H1 (cell line): Measurements from ENCODE around the gene ADCY7. TPM values are rescaled to one million over a fixed set of nuclear protein-coding genes. Genes with fewer than 3 reads are reported as not detected.

Experiments
- CTCF ChIA-PET: fragments of 300-600 bp; sonication (Branson Sonifier 250); formaldehyde crosslinking; loops from one replicate; lab custom pipeline; 2021; ENCODE audit not compliant: partially characterized antibody; lab: Charles Lee
- POLR2A ChIA-PET: fragments of 300-600 bp; sonication (Branson Sonifier 250); formaldehyde crosslinking; loops from one replicate; lab custom pipeline; 2021; ENCODE audit warnings: inconsistent platforms; ENCODE audit not compliant: partially characterized antibody; lab: Charles Lee
- DNase-seq, 2 experiments: peaks; one replicate each; pipeline versions ENCODE4 v3.0.0 to v3.0.0-alpha.2; 2010 to 2022; ENCODE audit warnings: low spot score in 2 of 2, low read depth in 1 of 2, mixed read lengths in 1 of 2
- FAIRE-seq: peaks from 2 replicates; lab custom pipeline; 2011; peaks lifted over from hg19 to GRCh38; lab: Jason Lieb, UNC
- H2AFZ ChIP-seq: 2 replicates; pipeline ENCODE4 v1.8.1; 2012; ENCODE audit warnings: low read length, inconsistent platforms
- H2AK5ac ChIP-seq: 2 replicates; pipeline ENCODE4 v1.6.1; 2013; ENCODE audit warnings: low read depth, low read length
- H2BK120ac ChIP-seq: replicated peaks from 2 replicates; pipeline ENCODE3; 2013; ENCODE audit warnings: low read depth, low read length, inconsistent platforms
- H2BK12ac ChIP-seq: 2 replicates; pipeline ENCODE4 v1.6.1; 2013; ENCODE audit warnings: low read depth, low read length
- H2BK15ac ChIP-seq: 2 replicates; pipeline ENCODE4 v1.6.1; 2013; ENCODE audit warnings: low read length
- H2BK20ac ChIP-seq: 2 replicates; pipeline ENCODE4 v1.6.1; 2013; ENCODE audit warnings: low read length
- H2BK5ac ChIP-seq: 2 replicates; pipeline ENCODE4 v1.6.1; 2013; ENCODE audit warnings: low read depth, low read length
- H3K14ac ChIP-seq: 2 replicates; pipeline ENCODE4 v1.6.1; 2013; ENCODE audit warnings: inconsistent platforms; ENCODE audit not compliant: insufficient read length
- H3K18ac ChIP-seq: 2 replicates; pipeline ENCODE4 v1.6.1; 2013; ENCODE audit warnings: low read length; ENCODE audit errors: extremely low read depth
- H3K23ac ChIP-seq: 2 replicates; pipeline ENCODE4 v1.6.1; 2013; ENCODE audit warnings: inconsistent platforms; ENCODE audit not compliant: insufficient read length
- H3K23me2 ChIP-seq: 2 replicates; pipeline ENCODE4 v1.6.1; 2013; ENCODE audit warnings: low read depth, low read length
- H3K27ac ChIP-seq: 2 replicates; pipeline ENCODE4 v1.6.1; 2011; ENCODE audit warnings: low read depth, low read length, inconsistent platforms
- H3K27me3 ChIP-seq, 4 experiments: replicated peaks in 1 of 4; 1 replicate in 1 of 4; 2 replicates in 3 of 4; pipeline versions ENCODE4 v1.6.1 to v1.8.1; 2011 to 2013; ENCODE audit warnings: low read length in 3 of 4, mild to moderate bottlenecking in 3 of 4, inconsistent platforms in 2 of 4, mixed read lengths in 2 of 4, moderate library complexity in 1 of 4; ENCODE audit not compliant: control insufficient read depth in 3 of 4, insufficient read depth in 3 of 4; ENCODE audit errors: extremely low read depth in 1 of 4
- H3K36me3 ChIP-seq, 4 experiments: 2 replicates each; pipeline versions ENCODE4 v1.6.1 to v1.8.1; 2011 to 2013; ENCODE audit warnings: mild to moderate bottlenecking in 4 of 4, low read length in 3 of 4, moderate library complexity in 2 of 4, control low read depth in 1 of 4, inconsistent platforms in 1 of 4; ENCODE audit not compliant: insufficient read depth in 4 of 4, control insufficient read depth in 2 of 4
- H3K4ac ChIP-seq: replicated peaks from 2 replicates; pipeline ENCODE3; 2013; ENCODE audit warnings: low read length, low read depth, mixed read lengths, inconsistent platforms; ENCODE audit not compliant: insufficient read length
- H3K4me1 ChIP-seq, 4 experiments: replicated peaks in 1 of 4; 1 replicate in 1 of 4; 2 replicates in 3 of 4; pipeline versions ENCODE4 v1.6.1 to v1.8.1; 2011 to 2013; ENCODE audit warnings: low read length in 3 of 4, inconsistent platforms in 2 of 4, mixed read lengths in 1 of 4; ENCODE audit not compliant: insufficient read depth in 4 of 4, control insufficient read depth in 3 of 4
- H3K4me2 ChIP-seq, 2 experiments: 2 replicates each; pipeline versions ENCODE4 v1.6.1 to v1.8.1; 2011 to 2013; ENCODE audit warnings: low read depth in 2 of 2, low read length in 2 of 2, control low read depth in 1 of 2, inconsistent platforms in 1 of 2, mild to moderate bottlenecking in 1 of 2; ENCODE audit not compliant: insufficient read depth in 1 of 2
- H3K4me3 ChIP-seq, 4 experiments: fragments of 200-600, 300-600 bp in 1 of 4; sonication (generic), shearing (Covaris generic), sonication (Bioruptor Twin) in 1 of 4; 2 replicates each; pipeline versions ENCODE4 v1.5.1 to v1.8.1; 2011 to 2016; ENCODE audit warnings: low read length in 4 of 4, low read depth in 3 of 4, control low read depth in 2 of 4, inconsistent platforms in 2 of 4, mild to moderate bottlenecking in 2 of 4, mixed read lengths in 1 of 4, moderate library complexity in 1 of 4; ENCODE audit not compliant: insufficient read depth in 2 of 4; ENCODE audit errors: extremely low read depth in 1 of 4
- H3K56ac ChIP-seq: replicated peaks from 2 replicates; pipeline ENCODE3; 2013; ENCODE audit warnings: low read depth, mild to moderate bottlenecking, mixed read lengths, low read length, inconsistent platforms; ENCODE audit not compliant: insufficient read length
- H3K79me1 ChIP-seq: 2 replicates; pipeline ENCODE4 v1.6.1; 2013; ENCODE audit warnings: low read depth, low read length, control low read depth
- H3K79me2 ChIP-seq, 2 experiments: 2 replicates each; pipeline versions ENCODE4 v1.6.1 to v1.8.1; 2012 to 2013; ENCODE audit warnings: low read length in 2 of 2, mild to moderate bottlenecking in 2 of 2, inconsistent platforms in 1 of 2; ENCODE audit not compliant: insufficient read depth in 2 of 2, control insufficient read depth in 1 of 2
- H3K9ac ChIP-seq, 4 experiments: replicated peaks in 1 of 4; 1 replicate in 1 of 4; 2 replicates in 3 of 4; pipeline versions ENCODE4 v1.6.1 to v1.8.1; 2011 to 2013; ENCODE audit warnings: low read depth in 3 of 4, low read length in 3 of 4, control low read depth in 2 of 4, mild to moderate bottlenecking in 2 of 4, moderate library complexity in 2 of 4, inconsistent platforms in 1 of 4; ENCODE audit errors: extremely low read depth in 1 of 4
- H3K9me3 ChIP-seq, 2 experiments: 2 replicates each; pipeline versions ENCODE4 v1.6.1 to v1.8.1; 2012 to 2013; ENCODE audit warnings: mild to moderate bottlenecking in 2 of 2, moderate library complexity in 2 of 2, control low read depth in 1 of 2, inconsistent platforms in 1 of 2, low read depth in 1 of 2, low read length in 1 of 2, mixed read lengths in 1 of 2; ENCODE audit not compliant: insufficient read depth in 2 of 2
- H4K20me1 ChIP-seq, 2 experiments: replicated peaks in 1 of 2; 2 replicates each; pipeline versions ENCODE3 to v1.8.1; 2011 to 2013; ENCODE audit warnings: inconsistent platforms in 2 of 2, low read length in 2 of 2, mild to moderate bottlenecking in 1 of 2; ENCODE audit not compliant: insufficient read depth in 2 of 2, control insufficient read depth in 1 of 2
- H4K5ac ChIP-seq: 2 replicates; pipeline ENCODE4 v1.6.1; 2013; ENCODE audit warnings: low read length, low read depth, mixed read lengths, inconsistent platforms; ENCODE audit not compliant: insufficient read length
- H4K8ac ChIP-seq: 2 replicates; pipeline ENCODE4 v1.8.0; 2013; ENCODE audit warnings: mild to moderate bottlenecking, moderate library complexity, low read length, inconsistent platforms; ENCODE audit not compliant: insufficient read depth; ENCODE audit errors: extremely low read depth
- H4K91ac ChIP-seq: replicated peaks from 2 replicates; pipeline ENCODE3; 2013; ENCODE audit warnings: low read length, mixed read lengths, inconsistent platforms; ENCODE audit not compliant: insufficient read length
- BCL11A ChIP-seq, 2 experiments: IDR thresholded peaks; one replicate each; pipeline ENCODE4 v1.6.1; 2011; ENCODE audit warnings: low read depth in 2 of 2, low read length in 2 of 2, mild to moderate bottlenecking in 2 of 2
- CEBPB ChIP-seq: IDR thresholded peaks from 2 replicates; pipeline ENCODE4 v1.6.1; 2012; ENCODE audit warnings: low read depth, low read length
- GTF2F1 ChIP-seq: IDR thresholded peaks from 2 replicates; pipeline ENCODE4 v1.6.1; 2012; ENCODE audit warnings: low read depth, low read length, improper control_type of control experiment, borderline replicate concordance
- JUN ChIP-seq: IDR thresholded peaks from 2 replicates; pipeline ENCODE4 v1.6.1; 2011; ENCODE audit warnings: low read depth, mild to moderate bottlenecking, improper control_type of control experiment, low read length
- PHF8 ChIP-seq: fragments of 200-600 bp; sonication (generic); conservative IDR thresholded peaks from 2 replicates; pipeline ENCODE4 v1.7.1; 2012; ENCODE audit warnings: low read depth, mild to moderate bottlenecking, inconsistent platforms, low read length, moderate library complexity
- POLR2A ChIP-seq, 2 experiments: IDR thresholded peaks; 1 replicate in 1 of 2; 2 replicates in 1 of 2; pipeline ENCODE4 v1.6.1; 2011; ENCODE audit warnings: low read depth in 2 of 2, low read length in 2 of 2, mild to moderate bottlenecking in 2 of 2; ENCODE audit errors: control extremely low read depth in 1 of 2
- POLR2AphosphoS5 ChIP-seq: IDR thresholded peaks from 2 replicates; pipeline ENCODE4 v1.6.1; 2011; ENCODE audit warnings: low read depth, low read length
- SAP30 ChIP-seq: fragments of 300-600 bp; sonication (generic); IDR thresholded peaks from 2 replicates; pipeline ENCODE4 v1.7.1; 2012; ENCODE audit warnings: low read length, moderate library complexity, mild to moderate bottlenecking, inconsistent platforms; ENCODE audit not compliant: insufficient read depth, insufficient replicate concordance
- SIX5 ChIP-seq: IDR thresholded peaks from 2 replicates; pipeline ENCODE4 v1.6.1; 2011; ENCODE audit warnings: mild to moderate bottlenecking, low read depth, low read length
- SP2 ChIP-seq: IDR thresholded peaks from 2 replicates; pipeline ENCODE4 v1.6.1; 2012; ENCODE audit warnings: mild to moderate bottlenecking, low read length, inconsistent platforms
- TAF1 ChIP-seq: IDR thresholded peaks from 2 replicates; pipeline ENCODE4 v1.6.1; 2011; ENCODE audit warnings: mild to moderate bottlenecking, low read depth, low read length
- WGBS, 2 experiments: shearing (Covaris generic) in 1 of 2; methylation state at CpG; one replicate each; pipeline versions ENCODE4 v1.1.6 to v1.1.7; 2013 to 2015; ENCODE audit warnings: low lambda C conversion rate in 2 of 2, mixed read lengths in 2 of 2, inconsistent platforms in 1 of 2, low coverage in 1 of 2, missing lambda C conversion rate in 1 of 2; ENCODE audit not compliant: insufficient replicate concordance in 2 of 2, insufficient coverage in 1 of 2, insufficient read length in 1 of 2; ENCODE audit errors: extremely low coverage in 1 of 2, missing lambda C conversion rate in 1 of 2; 5-methylcytosine and 5-hydroxymethylcytosine counted together
- polyA plus RNA-seq, 7 experiments: library from polyadenylated mRNA; depleted of rRNA in 3 of 7; stranded (reverse) in 5 of 7; unstranded in 2 of 7; fragments of >200 nt in 5 of 7; fragments of 200-250 nt in 2 of 7; gene quantifications; 1 replicate in 5 of 7; 2 replicates in 1 of 7; 4 replicates in 1 of 7; pipeline versions ENCODE4 v1.2.1 to v1.2.3, GENCODE V29; 2011 to 2013; ENCODE audit warnings: missing spikeins in 2 of 7, mixed read lengths in 2 of 7
- total RNA-seq: library from RNA; stranded (reverse); fragmentation: NEBNext Ultra II Directional; extraction: Animal tissue kit (Norgen Biotek cat#: 25700); gene quantifications from 2 replicates; pipeline ENCODE4 v1.2.1, GENCODE V29; 2021

The ADCY7 gene
- total and polyA plus RNA-seq, 2 of the 8 experiments (the other 6 are each of a cell fraction or from before 2014, with no cell fraction given): 2.4 to 5.1 TPM

DNA sequence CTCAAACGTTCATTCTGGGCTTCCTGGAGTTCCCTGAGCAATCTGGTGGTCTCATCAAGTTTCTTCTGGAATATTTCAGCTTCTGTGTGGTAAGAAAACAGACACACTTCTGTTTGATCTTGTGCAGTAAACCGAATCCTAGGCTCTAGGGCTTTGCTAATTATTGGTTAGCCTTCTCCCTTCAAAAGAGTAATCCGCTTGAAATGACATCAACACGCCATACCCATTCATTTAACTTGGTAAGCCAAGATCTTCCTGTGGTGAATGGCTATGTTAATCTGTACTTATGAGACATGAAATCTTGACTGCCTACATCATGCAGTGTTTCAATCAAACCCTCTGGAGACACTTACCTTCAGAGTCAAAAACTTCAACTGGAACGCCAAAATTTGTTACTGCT lies 54.0 kb downstream of the ADCY7 start:
- CTCF ChIA-PET: no interaction called here
- TF ChIP-seq SAP30 (no peak), JUN (no peak), SIX5 (no peak), CEBPB (no peak), POLR2AphosphoS5 (no peak), GTF2F1 (no peak), SP2 (no peak), TAF1 (no peak), POLR2A (IDR thresholded peaks at IDR 0.05; ENCODE audit: control extremely low read depth in 1 of 2, low read depth in 2 of 2, low read length in 2 of 2) (no peak), PHF8 (no peak), BCL11A (IDR thresholded peaks at IDR 0.05; ENCODE audit: low read depth in 2 of 2, low read length in 2 of 2) (no peak)
- TF ChIP-seq, all 59 proteins: peak for 0
- H3K23me2 ChIP-seq: no peaks in the 10 kb centered on the region
- no peak overlapping the region for H3K56ac ChIP-seq
- no peaks in the 10 kb centered on the region; the same call in 1 of the 2 replicates for H3K79me1 ChIP-seq
- no peak overlapping the region for H3K4ac ChIP-seq
- H3K27ac ChIP-seq: no peak overlapping the region
- no peak overlapping the region for H3K4me2 ChIP-seq
- no peak overlapping the region for H4K91ac ChIP-seq
- no peaks in the 10 kb centered on the region for H3K4me1 ChIP-seq
- DNase-seq (no peak), FAIRE-seq (no peak)
- H3K9me3 ChIP-seq: no peaks in the 10 kb centered on the region
- WGBS, 2 experiments: 88% methylated on average over 5 of the region's 5 CpGs; no CpG with 5 or more reads in 1 of the 2 experiments
- peaks cover 16 to 90% (median 55%) of the 10 kb centered on the region in 4 experiments for H3K36me3 ChIP-seq
- H3K23ac ChIP-seq: no peak overlapping the region
- no peak overlapping the region for H3K18ac ChIP-seq
- no peak overlapping the region for H2BK5ac ChIP-seq
- POLR2A ChIA-PET: no interaction called here
- peaks cover 0 to 2% of the 10 kb centered on the region in 2 experiments for H4K20me1 ChIP-seq
- H3K27me3 ChIP-seq: no peaks in the 10 kb centered on the region
- H4K8ac ChIP-seq: no peak overlapping the region
- H3K9ac ChIP-seq: no peak overlapping the region
- no peak overlapping the region for H2BK15ac ChIP-seq
- H3K14ac ChIP-seq: no peak overlapping the region
- H2BK20ac ChIP-seq: no peak overlapping the region
- no peak overlapping the region for H2AFZ ChIP-seq
- no peak overlapping the region for H2BK12ac ChIP-seq
- H3K4me3 ChIP-seq: no peak overlapping the region
- no peak overlapping the region for H4K5ac ChIP-seq
- no peaks in the 10 kb centered on the region for H3K79me2 ChIP-seq
- H2BK120ac ChIP-seq: no peak overlapping the region
- no peak overlapping the region for H2AK5ac ChIP-seq
